ENCODE results near the gene MTARC2.

The MTARC2 gene

DNA sequence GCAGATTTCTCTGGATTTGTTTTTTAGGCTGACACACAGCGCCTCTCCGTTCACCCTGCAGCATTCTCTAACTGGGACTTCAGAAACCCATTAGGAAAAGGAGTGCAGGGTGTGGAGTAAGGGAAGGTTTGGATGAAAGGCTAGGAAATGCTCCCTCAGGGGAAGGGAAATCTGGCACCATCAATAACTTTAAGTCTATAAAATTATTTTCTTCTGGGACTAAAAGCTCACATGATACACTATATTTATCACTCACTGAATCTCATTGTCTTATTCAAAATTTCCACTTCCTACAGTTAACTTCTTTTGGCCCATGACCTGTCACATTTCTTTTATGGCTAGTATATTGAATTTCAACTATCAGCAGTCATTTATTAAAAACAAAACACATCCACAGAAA is 85.3 kb downstream of the MTARC2 start:
- no peak for DNase-seq
